ENCODE measurements around the gene S100A16.
"Not testable (repeated sequence)": the region's sequence is repeated elsewhere in the genome, so short reads cannot be mapped to it uniquely, and the experiment has no call there.

DNA sequence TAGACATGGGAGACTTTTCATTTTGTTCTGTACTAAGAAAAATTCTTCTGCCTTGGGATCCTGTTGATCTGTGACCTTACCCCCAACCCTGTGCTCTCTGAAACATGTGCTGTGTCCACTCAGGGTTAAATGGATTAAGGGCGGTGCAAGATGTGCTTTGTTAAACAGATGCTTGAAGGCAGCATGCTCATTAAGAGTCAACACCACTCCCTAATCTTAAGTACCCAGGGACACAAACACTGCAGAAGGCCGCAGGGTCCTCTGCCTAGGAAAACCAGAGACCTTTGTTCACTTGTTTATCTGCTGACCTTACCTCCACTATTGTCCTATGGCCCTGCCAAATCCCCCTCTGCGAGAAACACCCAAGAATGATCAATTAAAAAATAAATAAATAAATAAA, 29.4 kb downstream of the S100A16 start:
- TF ChIP-seq, protein P1, sequence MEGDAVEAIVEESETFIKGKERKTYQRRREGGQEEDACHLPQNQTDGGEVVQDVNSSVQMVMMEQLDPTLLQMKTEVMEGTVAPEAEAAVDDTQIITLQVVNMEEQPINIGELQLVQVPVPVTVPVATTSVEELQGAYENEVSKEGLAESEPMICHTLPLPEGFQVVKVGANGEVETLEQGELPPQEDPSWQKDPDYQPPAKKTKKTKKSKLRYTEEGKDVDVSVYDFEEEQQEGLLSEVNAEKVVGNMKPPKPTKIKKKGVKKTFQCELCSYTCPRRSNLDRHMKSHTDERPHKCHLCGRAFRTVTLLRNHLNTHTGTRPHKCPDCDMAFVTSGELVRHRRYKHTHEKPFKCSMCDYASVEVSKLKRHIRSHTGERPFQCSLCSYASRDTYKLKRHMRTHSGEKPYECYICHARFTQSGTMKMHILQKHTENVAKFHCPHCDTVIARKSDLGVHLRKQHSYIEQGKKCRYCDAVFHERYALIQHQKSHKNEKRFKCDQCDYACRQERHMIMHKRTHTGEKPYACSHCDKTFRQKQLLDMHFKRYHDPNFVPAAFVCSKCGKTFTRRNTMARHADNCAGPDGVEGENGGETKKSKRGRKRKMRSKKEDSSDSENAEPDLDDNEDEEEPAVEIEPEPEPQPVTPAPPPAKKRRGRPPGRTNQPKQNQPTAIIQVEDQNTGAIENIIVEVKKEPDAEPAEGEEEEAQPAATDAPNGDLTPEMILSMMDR (IDR thresholded peaks at IDR 0.05; ENCODE audit: low read depth, low read length): not testable (repeated sequence)
- TF ChIP-seq, protein P2, sequence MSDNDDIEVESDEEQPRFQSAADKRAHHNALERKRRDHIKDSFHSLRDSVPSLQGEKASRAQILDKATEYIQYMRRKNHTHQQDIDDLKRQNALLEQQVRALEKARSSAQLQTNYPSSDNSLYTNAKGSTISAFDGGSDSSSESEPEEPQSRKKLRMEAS (IDR thresholded peaks at IDR 0.05; ENCODE audit: low read depth, low read length): not testable (repeated sequence)
